HEK293T (cell line): ENCODE measurements around the gene TPRG1.

ENCODE experiments used
- ELF4 ChIP-seq: fragments of 450-650 bp; IDR thresholded peaks from 2 replicates; pipeline ENCODE4 v1.6.1; 2017; ENCODE audit warnings: antibody characterized with exemption
- FOXK2 ChIP-seq: fragments of 450-650 bp; IDR thresholded peaks from 2 replicates; pipeline ENCODE4 v1.6.1; 2016; ENCODE audit warnings: mild to moderate bottlenecking
- HDGF ChIP-seq: fragments of 450-650 bp; IDR thresholded peaks from 2 replicates; pipeline ENCODE4 v1.6.1; 2017; ENCODE audit warnings: antibody characterized with exemption, borderline replicate concordance
- LEF1 ChIP-seq: fragments of 450-650 bp; IDR thresholded peaks from 2 replicates; pipeline ENCODE4 v1.6.1; 2017; ENCODE audit warnings: mild to moderate bottlenecking, borderline replicate concordance
- SP1 ChIP-seq: fragments of 450-650 bp; IDR thresholded peaks from 2 replicates; pipeline ENCODE4 v1.6.1; 2017

- TF ChIP-seq LEF1: no peak
- no peak for TF ChIP-seq HDGF
- no peak for TF ChIP-seq ELF4
- TF ChIP-seq SP1: no peak
- no peak for TF ChIP-seq FOXK2
Measured at GRCh38 chr3:189210251-189210770, 38.5 kb downstream of the TPRG1 start.
